ENCODE measurements around the gene SPSB1.

Gene SPSB1

DNA sequence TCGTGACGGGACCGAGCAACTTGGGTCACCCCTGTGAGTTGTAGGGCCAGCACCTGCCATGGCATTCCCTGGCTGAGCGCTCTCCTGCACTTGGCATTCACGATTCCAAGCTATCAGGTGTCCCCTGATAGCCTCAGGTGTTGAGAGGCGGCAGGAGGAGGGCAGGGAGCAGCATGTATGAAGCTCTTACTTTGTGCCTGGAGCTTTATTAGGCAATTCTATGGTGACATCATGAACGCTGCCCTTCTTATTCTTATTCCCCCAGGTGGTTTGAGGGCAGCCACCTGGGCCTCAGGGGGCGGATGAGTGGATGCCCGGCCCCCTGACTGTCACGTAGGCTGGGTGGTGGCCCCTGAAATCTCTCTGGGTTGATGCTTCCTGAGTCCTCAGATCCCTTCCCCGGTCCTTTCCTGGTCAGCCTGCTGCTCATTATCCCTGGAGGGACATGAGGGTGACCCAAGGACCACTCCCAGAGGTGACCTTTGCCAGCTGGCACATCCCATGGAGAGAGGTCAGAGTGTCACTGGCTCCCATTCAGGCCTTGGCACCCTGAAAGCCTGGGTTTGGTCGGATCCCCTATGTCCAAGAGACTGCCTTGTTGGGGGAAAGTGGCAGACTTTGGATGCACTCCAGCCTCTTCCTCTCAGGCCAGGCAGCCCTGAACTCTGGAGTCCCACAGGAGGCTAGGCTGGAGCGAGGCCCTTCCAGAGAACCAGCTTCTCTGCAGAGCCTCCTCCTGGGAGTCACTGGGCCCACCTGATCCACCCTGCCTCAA lies 51.9 kb downstream of the SPSB1 start:
- no peak for DNase-seq (ENCODE audit: low read depth)

DNA sequence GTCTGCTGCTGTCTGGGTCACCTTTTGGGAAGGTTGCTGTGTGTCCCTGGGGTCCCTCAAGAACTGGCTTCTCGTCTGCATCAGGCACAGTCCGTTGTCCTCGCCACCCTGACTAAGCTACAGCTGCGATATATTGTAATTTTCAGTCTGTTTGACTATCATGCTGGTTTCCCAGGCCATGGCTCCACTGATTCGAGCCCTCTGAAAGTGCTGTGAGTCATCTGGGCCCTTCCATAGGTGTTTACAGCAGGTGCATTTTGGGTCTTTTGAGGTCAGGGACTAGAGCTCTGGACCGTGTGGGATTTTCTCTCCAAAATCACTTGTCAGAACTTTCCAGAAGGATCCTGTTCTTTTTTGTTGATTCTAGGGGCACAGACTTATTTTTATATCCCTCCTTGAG lies 52.8 kb downstream of the SPSB1 start:
- DNase-seq (ENCODE audit: low read depth), result no peak

- DNase-seq (ENCODE audit: low read depth), result no peak
Observed at GRCh38 chr1:9345922-9346321, 53.2 kb downstream of the SPSB1 start.

DNA sequence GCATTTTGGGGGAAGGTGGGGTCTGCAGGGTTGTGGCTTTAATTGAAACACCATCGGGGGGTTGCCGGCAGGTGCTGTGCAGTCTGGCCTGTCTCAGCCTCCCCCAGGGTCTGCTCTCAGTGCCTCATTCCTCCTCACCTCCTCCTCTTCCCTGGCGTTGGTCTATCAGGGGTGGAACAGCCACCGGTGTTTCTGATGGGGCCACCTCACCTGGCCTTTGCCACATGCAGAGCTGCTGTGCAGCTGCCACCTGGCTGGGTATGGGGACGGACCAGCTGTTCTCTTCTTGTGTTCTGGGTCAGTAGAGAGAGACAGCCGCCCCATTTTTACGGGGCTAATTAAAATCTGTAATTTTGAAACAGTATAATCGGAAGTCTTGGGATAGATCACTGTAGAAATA lies 53.9 kb downstream of the SPSB1 start:
- no peak for DNase-seq (ENCODE audit: low read depth)

- no peak for DNase-seq (ENCODE audit: low read depth)
Observed at GRCh38 chr1:9347095-9347850, 54.6 kb downstream of the SPSB1 start.

DNA sequence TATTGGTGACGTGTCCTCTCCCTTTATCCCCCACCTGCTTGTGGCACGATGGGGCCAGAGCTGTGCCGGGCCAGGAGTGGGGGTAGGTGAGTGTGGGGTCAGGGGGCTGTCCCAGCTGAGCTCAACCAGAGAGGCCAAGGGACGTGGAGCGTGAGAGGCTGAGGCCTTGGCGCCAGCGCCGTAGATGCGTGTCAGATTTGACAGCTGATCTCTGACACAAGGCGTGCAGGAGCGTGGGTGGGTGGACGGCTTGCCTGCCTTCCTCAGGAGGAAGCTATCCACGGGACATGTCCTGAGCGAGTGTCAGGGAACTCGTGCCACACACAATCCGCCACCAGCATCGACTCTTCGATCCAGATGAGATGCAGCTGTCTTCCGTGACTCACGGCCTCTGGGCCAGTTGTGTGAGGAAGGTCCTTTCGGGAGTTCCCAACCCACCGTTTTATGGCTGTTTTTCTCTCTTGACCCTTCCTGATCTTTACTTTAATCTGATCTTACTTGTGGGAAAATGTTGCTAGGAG lies 56.7 kb downstream of the SPSB1 start:
- DNase-seq (ENCODE audit: low read depth), result no peak

DNA sequence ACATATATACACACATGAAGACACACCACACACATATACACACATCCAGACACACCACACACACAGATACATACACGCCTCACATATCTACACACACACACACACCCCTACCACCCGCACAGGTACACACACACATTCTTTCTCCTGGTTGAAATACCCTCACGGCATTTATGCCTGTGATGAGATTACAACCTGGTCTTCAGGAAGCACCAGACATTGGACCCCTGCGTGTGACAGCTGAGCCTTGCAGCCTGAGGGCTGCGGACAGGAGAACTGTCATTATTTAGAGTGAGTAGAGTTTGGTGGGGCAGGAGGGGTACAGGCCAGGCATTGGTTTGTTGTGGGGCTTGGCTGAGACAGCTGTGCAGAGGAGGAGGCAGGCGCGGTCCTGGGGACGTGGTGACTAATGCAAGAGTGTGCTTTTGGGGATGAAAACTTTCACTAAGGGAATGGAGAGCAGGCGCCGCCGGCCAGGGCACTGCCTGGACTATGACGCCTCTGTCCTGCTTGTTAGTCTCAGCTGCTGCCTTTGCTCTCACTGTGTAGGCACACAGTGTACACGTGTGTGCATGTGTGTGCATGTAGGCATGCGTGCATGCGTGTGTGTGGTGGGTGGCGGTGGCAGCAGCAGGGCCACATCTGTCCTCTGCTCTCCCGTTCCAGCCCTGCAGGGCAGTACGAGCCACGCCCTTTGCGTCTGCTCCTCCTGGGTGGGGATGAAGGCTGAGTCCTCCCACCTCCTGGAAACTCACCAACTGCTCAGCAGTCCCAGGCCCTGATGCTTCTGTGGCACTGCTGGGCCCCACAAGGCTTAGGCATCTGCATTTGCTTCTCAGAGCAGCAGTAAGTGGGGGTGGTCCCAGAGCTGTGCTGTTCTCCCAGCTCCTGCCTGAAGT lies 57.6 kb downstream of the SPSB1 start:
- no peak for DNase-seq (ENCODE audit: low read depth)

GRCh38 chr1:9350960-9351359 lies 58.3 kb downstream of the SPSB1 start:
- DNase-seq (ENCODE audit: low read depth), result no peak

GRCh38 chr1:9351654-9352271 lies 59.1 kb downstream of the SPSB1 start:
- no peak for DNase-seq (ENCODE audit: low read depth)

GRCh38 chr1:9352377-9353134 lies 59.9 kb downstream of the SPSB1 start:
- DNase-seq (ENCODE audit: low read depth), result no peak

DNA sequence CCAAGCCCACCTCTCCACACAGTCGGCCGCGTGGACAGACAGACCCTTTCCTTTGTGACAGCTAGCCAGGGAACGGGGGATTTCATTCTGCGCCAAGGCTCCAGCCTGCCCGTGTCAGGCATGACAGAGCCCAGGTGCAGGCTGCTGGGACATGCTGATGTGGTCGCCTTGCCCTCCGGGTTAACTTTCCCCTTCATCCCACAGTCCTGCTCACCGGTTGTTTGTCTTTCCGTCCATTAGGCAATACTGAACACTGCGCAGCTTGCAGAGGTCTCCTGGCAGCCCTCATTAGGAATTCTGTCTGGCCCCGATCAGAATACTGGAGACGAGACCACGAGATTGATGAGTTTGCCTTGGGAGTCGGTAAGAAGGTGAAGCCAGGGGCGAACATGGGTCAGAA lies 62.8 kb downstream of the SPSB1 start:
- no peak for DNase-seq (ENCODE audit: low read depth)

GRCh38 chr1:9356021-9356420 lies 63.3 kb downstream of the SPSB1 start:
- no peak for DNase-seq (ENCODE audit: low read depth)

- DNase-seq (ENCODE audit: low read depth), result no peak
Observed at GRCh38 chr1:9356829-9357466, 64.3 kb downstream of the SPSB1 start.

DNA sequence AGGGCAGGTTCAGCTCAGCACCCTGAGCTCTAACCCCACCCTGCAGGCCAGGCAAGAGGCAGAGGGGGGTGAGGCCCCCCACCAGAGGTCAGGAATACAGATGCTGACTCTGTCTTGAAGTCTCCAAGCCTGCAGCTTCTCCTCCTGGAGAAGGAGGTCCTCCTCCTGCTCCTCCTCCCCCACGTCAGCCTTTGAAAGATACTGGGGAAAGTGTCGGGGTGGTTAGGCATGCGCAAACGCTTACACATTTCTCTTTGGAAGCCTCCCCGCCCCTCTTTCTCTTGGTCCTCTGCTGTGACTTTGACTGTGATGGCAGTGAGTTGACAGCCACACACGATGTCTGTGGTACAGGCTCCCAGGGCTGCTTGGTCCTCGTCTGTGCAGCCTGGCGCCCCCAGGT lies 65.3 kb downstream of the SPSB1 start:
- DNase-seq (ENCODE audit: low read depth), result no peak

DNA sequence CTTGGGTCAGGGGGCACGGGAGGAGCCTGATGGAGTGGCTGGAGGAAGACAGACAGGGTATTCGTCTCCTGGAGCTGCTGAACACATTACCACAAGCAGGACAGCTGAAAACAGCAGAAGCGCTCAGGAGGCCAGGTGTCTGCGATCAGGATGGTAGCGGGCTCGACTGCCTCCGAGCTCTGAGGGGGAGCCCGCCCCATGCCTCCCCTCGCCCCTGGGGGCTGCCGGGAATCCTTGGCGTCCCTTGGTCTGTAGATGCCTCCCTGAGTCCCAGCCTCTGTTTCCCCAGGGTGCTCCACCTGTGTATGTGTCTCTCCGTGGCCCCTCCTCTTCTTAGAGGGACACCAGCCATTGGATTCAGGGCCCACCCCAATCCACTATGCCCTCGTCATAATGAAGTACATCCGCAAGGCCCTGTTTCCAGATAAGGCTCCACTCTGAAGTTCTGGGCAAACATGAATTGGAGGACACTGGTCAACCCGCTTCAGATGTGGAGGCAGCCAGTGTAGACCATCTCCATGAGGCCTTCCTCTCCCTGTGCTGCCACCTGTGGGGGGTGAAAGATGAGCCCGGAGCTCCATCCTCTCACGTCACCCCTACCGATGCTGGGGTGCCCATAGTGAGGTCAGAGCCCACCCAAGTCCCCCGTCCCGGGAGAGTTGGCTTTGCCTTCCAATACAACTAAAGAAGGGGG lies 67.8 kb downstream of the SPSB1 start:
- DNase-seq (ENCODE audit: low read depth), result no peak

DNA sequence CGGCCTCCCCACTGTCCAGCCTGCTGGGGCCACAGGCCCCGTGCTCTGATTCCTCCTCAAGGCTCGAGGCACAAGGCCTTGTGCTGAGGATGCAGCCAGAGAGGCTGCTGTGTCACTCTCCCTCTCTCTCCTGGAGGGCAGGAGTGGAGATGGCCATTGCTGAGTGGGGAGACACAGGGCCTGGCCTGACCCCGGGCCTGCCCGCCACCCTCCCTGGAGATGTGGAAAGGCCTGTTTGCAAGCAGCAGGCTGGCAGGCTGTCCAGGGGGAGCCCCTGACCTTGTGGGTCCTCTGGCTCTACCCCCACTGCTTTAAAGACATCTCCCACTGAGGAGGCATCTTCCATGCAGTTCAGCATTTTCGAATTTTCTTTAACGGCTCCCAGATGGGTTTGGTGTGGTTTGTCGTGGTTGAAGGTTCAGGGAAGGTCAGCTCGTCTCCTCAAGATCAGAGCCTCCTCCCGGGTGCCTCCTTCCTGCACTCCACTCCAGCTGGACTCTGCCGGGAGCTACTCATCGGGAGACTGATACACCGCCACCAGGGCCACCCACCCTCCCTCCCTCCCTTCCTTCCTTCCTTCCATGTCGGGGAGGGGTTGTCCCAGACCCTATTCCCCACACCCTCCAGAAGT lies 69.1 kb downstream of the SPSB1 start:
- DNase-seq (ENCODE audit: low read depth), result no peak

DNA sequence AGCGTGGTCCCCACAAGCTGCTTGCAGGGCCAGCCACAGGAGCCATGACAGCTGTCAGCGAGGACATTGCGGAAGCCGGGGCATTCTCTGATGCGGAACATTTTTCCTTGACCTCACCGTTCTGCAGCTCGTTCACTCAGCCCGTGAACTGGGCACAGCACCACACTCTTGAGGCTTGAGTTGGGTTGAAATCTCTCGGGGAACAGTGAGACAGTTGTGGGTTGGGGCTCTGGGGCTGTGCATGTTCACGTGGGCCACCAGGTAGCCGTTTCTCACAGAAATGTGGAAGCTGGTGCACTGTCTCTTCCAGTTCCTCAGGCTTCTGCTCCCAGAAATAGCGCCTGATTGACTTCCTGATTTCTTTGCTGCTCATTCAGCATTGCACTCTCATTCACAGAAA lies 69.8 kb downstream of the SPSB1 start:
- DNase-seq (ENCODE audit: low read depth), result no peak

- no peak for DNase-seq (ENCODE audit: low read depth)
Observed at GRCh38 chr1:9363061-9363471, 70.4 kb downstream of the SPSB1 start.

- no peak for DNase-seq (ENCODE audit: low read depth)
Observed at GRCh38 chr1:9366298-9366697, 73.6 kb downstream of the SPSB1 start.
